AG04450 (cell line): ENCODE data around the gene LDB2. TPM values are rescaled to one million over a fixed set of nuclear protein-coding genes. Genes with fewer than 3 reads are reported as not detected.
"Not testable (repeated sequence)": the region's sequence is repeated elsewhere in the genome, so short reads cannot be mapped to it uniquely, and the experiment has no call there.

Experiments used
- CTCF ChIA-PET: fragments of 300-600, 350-600 bp; formaldehyde crosslinking; extraction: SDS; loops from one replicate; lab custom pipeline; 2022; ENCODE audit warnings: antibody characterized with exemption, inconsistent platforms; lab: Charles Lee
- POLR2A ChIA-PET: fragments of 350-600 bp; formaldehyde crosslinking; extraction: SDS; loops from one replicate; lab custom pipeline; 2021; ENCODE audit warnings: antibody characterized with exemption, inconsistent platforms; lab: Yijun Ruan, JAX
- DNase-seq: peaks from one replicate; pipeline ENCODE4 v3.0.0-alpha.2; 2011; ENCODE audit warnings: low read depth, low spot score
- H3K27ac ChIP-seq: one replicate; pipeline ENCODE4 v1.5.1; 2012; ENCODE audit warnings: low read depth, low read length, control low read depth
- H3K27me3 ChIP-seq: one replicate; pipeline ENCODE4 v1.6.0; 2012; ENCODE audit warnings: low read length; ENCODE audit not compliant: control insufficient read depth, insufficient read depth
- H3K4me3 ChIP-seq: 2 replicates; pipeline ENCODE4 v1.5.1; 2011; ENCODE audit warnings: mild to moderate bottlenecking, low read depth, low read length, control low read depth
- H3K9me3 ChIP-seq: 2 replicates; pipeline ENCODE4 v1.5.1; 2012; ENCODE audit warnings: low read length; ENCODE audit not compliant: control insufficient read depth, insufficient read depth
- CTCF ChIP-seq: IDR thresholded peaks from 2 replicates; pipeline ENCODE4 v1.5.1; 2011; ENCODE audit warnings: low read depth, low read length, control low read depth, inconsistent platforms
- polyA plus RNA-seq: library from polyadenylated mRNA; depleted of rRNA; stranded (reverse); fragments of >200 nt; gene quantifications from 2 replicates; pipeline ENCODE4 v1.2.3, GENCODE V29; 2011

Gene LDB2
- polyA plus RNA-seq, 1 experiment, result 180 TPM

GRCh38 chr4:16573739-16574138, 324.7 kb downstream of the LDB2 start:
- Histone ChIP-seq H3K27ac (no peak overlapping the region), H3K4me3 (no peak overlapping the region), H3K9me3 (no peaks in the 10 kb centered on the region), H3K27me3 (no peaks in the 10 kb centered on the region)
- ChIA-PET POLR2A (no interaction called here), CTCF (no interaction called here)
- no peak for TF ChIP-seq CTCF
- peak; percentile 32 for DNase-seq

- no peak overlapping the region for H3K27ac ChIP-seq
- no peak for TF ChIP-seq CTCF
- ChIA-PET POLR2A (no interaction called here), CTCF (no interaction called here)
- DNase-seq, result no peak
- no peak overlapping the region for H3K4me3 ChIP-seq
- H3K27me3 ChIP-seq, result no peaks in the 10 kb centered on the region
- H3K9me3 ChIP-seq, result no peaks in the 10 kb centered on the region
Measured at GRCh38 chr4:16573206-16573605, 325.2 kb downstream of the LDB2 start.

- no peak overlapping the region for H3K27ac ChIP-seq
Measured at GRCh38 chr4:16572631-16573030, 325.8 kb downstream of the LDB2 start.

GRCh38 chr4:16572161-16572560, 326.3 kb downstream of the LDB2 start:
- POLR2A ChIA-PET, result no interaction called here
- Histone ChIP-seq H3K9me3 (no peaks in the 10 kb centered on the region), H3K4me3 (no peak overlapping the region), H3K27ac (no peak overlapping the region), H3K27me3 (no peaks in the 10 kb centered on the region)
- no peak for DNase-seq
- no peak for TF ChIP-seq CTCF
- CTCF ChIA-PET, result interaction anchor here (0.5 kb wide), 1 partner anchor 110 kb away, joined by 4 read pairs; no protein-coding TSS in a partner anchor

More at GRCh38 chr4:16572631-16573030, 325.8 kb downstream of the LDB2 start:
- Histone ChIP-seq H3K4me3 (no peak overlapping the region), H3K9me3 (no peaks in the 10 kb centered on the region), H3K27me3 (no peaks in the 10 kb centered on the region)
- POLR2A ChIA-PET, result no interaction called here
- CTCF ChIA-PET, result no interaction called here
- TF ChIP-seq CTCF, result no peak
- DNase-seq, result no peak

- no peaks in the 10 kb centered on the region for H3K27me3 ChIP-seq
- no peak for DNase-seq
- no peak overlapping the region for H3K27ac ChIP-seq
- no peak for TF ChIP-seq CTCF
- CTCF ChIA-PET, result no interaction called here
- H3K9me3 ChIP-seq, result no peaks in the 10 kb centered on the region
- POLR2A ChIA-PET, result no interaction called here
- no peak overlapping the region for H3K4me3 ChIP-seq
Measured at GRCh38 chr4:16569790-16570189, 328.7 kb downstream of the LDB2 start.

- POLR2A ChIA-PET, H3K4me3 ChIP-seq, DNase-seq, CTCF ChIA-PET, H3K27ac ChIP-seq, H3K27me3 ChIP-seq, H3K9me3 ChIP-seq: not testable (repeated sequence)
Measured at GRCh38 chr4:16557316-16557715, 341.1 kb downstream of the LDB2 start.
